GM19240 (cell line): ENCODE data around the gene SERINC5.

ENCODE experiments used
- DNase-seq: peaks from one replicate; pipeline ENCODE4 v3.0.0; 2011; ENCODE audit warnings: low spot score; ENCODE audit not compliant: insufficient read length

Gene SERINC5

GRCh38 chr5:80254767-80255430, 949 bp downstream of the SERINC5 start:
- no peak for DNase-seq

- no peak for DNase-seq
Observed at GRCh38 chr5:80251636-80252035, 4.2 kb downstream of the SERINC5 start.

GRCh38 chr5:80250801-80251200, 5.0 kb downstream of the SERINC5 start:
- DNase-seq, result no peak

- no peak for DNase-seq
Observed at GRCh38 chr5:80249901-80250300, 5.9 kb downstream of the SERINC5 start.

- DNase-seq, result no peak
Observed at GRCh38 chr5:80248378-80248777, 7.5 kb downstream of the SERINC5 start.

GRCh38 chr5:80246995-80247729, 8.7 kb downstream of the SERINC5 start:
- no peak for DNase-seq

- no peak for DNase-seq
Observed at GRCh38 chr5:80246001-80246758, 9.7 kb downstream of the SERINC5 start.

GRCh38 chr5:80243567-80243966, 12.3 kb downstream of the SERINC5 start:
- no peak for DNase-seq

GRCh38 chr5:80242849-80243248, 13.0 kb downstream of the SERINC5 start:
- DNase-seq, result no peak

- no peak for DNase-seq
Observed at GRCh38 chr5:80240368-80240986, 15.4 kb downstream of the SERINC5 start.

- no peak for DNase-seq
Observed at GRCh38 chr5:80239680-80240367, 16.0 kb downstream of the SERINC5 start.

- no peak for DNase-seq
Observed at GRCh38 chr5:80238778-80239679, 16.8 kb downstream of the SERINC5 start.

- no peak for DNase-seq
Observed at GRCh38 chr5:80238097-80238496, 17.8 kb downstream of the SERINC5 start.

GRCh38 chr5:80237243-80237642, 18.6 kb downstream of the SERINC5 start:
- no peak for DNase-seq

GRCh38 chr5:80234116-80234948, 21.5 kb downstream of the SERINC5 start:
- no peak for DNase-seq

GRCh38 chr5:80231693-80232092, 24.2 kb downstream of the SERINC5 start:
- DNase-seq, result no peak

GRCh38 chr5:80231243-80231642, 24.6 kb downstream of the SERINC5 start:
- DNase-seq, result no peak

- no peak for DNase-seq
Observed at GRCh38 chr5:80230269-80230992, 25.4 kb downstream of the SERINC5 start.

GRCh38 chr5:80229902-80230255, 26.0 kb downstream of the SERINC5 start:
- no peak for DNase-seq
